ENCODE results near the gene TENM3.

TENM3 gene

GRCh38 chr4:182435401-182435800 lies 192.2 kb downstream of the TENM3 start:
- Histone ChIP-seq H3K27me3 (ENCODE audit: low read depth, low read length) (no peaks in the 10 kb centered on the region), H3K36me3 (ENCODE audit: control insufficient read depth in 1 of 2, insufficient read depth in 2 of 2, low read length in 2 of 2) (no peaks in the 10 kb centered on the region), H3K27ac (ENCODE audit: low read length) (no peak overlapping the region), H3K9me3 (ENCODE audit: control insufficient read depth in 1 of 2, low read length in 2 of 2) (no peaks in the 10 kb centered on the region), H3K4me1 (ENCODE audit: control insufficient read depth in 1 of 2, insufficient read depth in 2 of 2, low read length in 2 of 2) (no peaks in the 10 kb centered on the region), H3K4me3 (ENCODE audit: low read depth in 1 of 2, low read length in 2 of 2) (no peak overlapping the region)

- Histone ChIP-seq H3K4me1 (ENCODE audit: control insufficient read depth in 1 of 2, insufficient read depth in 2 of 2, low read length in 2 of 2) (no peaks in the 10 kb centered on the region), H3K27me3 (ENCODE audit: low read depth, low read length) (no peaks in the 10 kb centered on the region), H3K9me3 (ENCODE audit: control insufficient read depth in 1 of 2, low read length in 2 of 2) (no peaks in the 10 kb centered on the region), H3K27ac (ENCODE audit: low read length) (no peak overlapping the region), H3K4me3 (ENCODE audit: low read depth in 1 of 2, low read length in 2 of 2) (no peak overlapping the region), H3K36me3 (ENCODE audit: control insufficient read depth in 1 of 2, insufficient read depth in 2 of 2, low read length in 2 of 2) (no peaks in the 10 kb centered on the region)
Measured at GRCh38 chr4:182443070-182443469, 199.9 kb downstream of the TENM3 start.

- Histone ChIP-seq H3K27ac (ENCODE audit: low read length) (no peak overlapping the region), H3K27me3 (ENCODE audit: low read depth, low read length) (peaks cover 9% of the 10 kb centered on the region)
Measured at GRCh38 chr4:182447767-182448280, 204.6 kb downstream of the TENM3 start.

GRCh38 chr4:182448281-182449151 lies 205.3 kb downstream of the TENM3 start:
- no peaks in the 10 kb centered on the region for H3K36me3 ChIP-seq (ENCODE audit: control insufficient read depth in 1 of 2, insufficient read depth in 2 of 2, low read length in 2 of 2)
- H3K27ac ChIP-seq (ENCODE audit: low read length) = no peak overlapping the region
- no peaks in the 10 kb centered on the region for H3K9me3 ChIP-seq (ENCODE audit: control insufficient read depth in 1 of 2, low read length in 2 of 2)
- H3K27me3 ChIP-seq (ENCODE audit: low read depth, low read length) = peaks cover 9% of the 10 kb centered on the region
- H3K4me1 ChIP-seq (ENCODE audit: control insufficient read depth in 1 of 2, insufficient read depth in 2 of 2, low read length in 2 of 2) = peaks cover 0 to 10% of the 10 kb centered on the region in 2 donors
- H3K4me3 ChIP-seq (ENCODE audit: low read depth in 1 of 2, low read length in 2 of 2) = peak overlapping the region; percentile 47 to 79

More at GRCh38 chr4:182447767-182448280, 204.6 kb downstream of the TENM3 start:
- peaks cover 0 to 10% of the 10 kb centered on the region in 2 donors for H3K4me1 ChIP-seq (ENCODE audit: control insufficient read depth in 1 of 2, insufficient read depth in 2 of 2, low read length in 2 of 2)
- no peaks in the 10 kb centered on the region for H3K36me3 ChIP-seq (ENCODE audit: control insufficient read depth in 1 of 2, insufficient read depth in 2 of 2, low read length in 2 of 2)
- no peaks in the 10 kb centered on the region for H3K9me3 ChIP-seq (ENCODE audit: control insufficient read depth in 1 of 2, low read length in 2 of 2)
- H3K4me3 ChIP-seq (ENCODE audit: low read depth in 1 of 2, low read length in 2 of 2) = peak overlapping the region; percentile 47 to 79

GRCh38 chr4:182449186-182449929 lies 206.2 kb downstream of the TENM3 start:
- peaks cover 9% of the 10 kb centered on the region for H3K27me3 ChIP-seq (ENCODE audit: low read depth, low read length)
- no peaks in the 10 kb centered on the region for H3K9me3 ChIP-seq (ENCODE audit: control insufficient read depth in 1 of 2, low read length in 2 of 2)
- H3K27ac ChIP-seq (ENCODE audit: low read length) = no peak overlapping the region
- H3K4me1 ChIP-seq (ENCODE audit: control insufficient read depth in 1 of 2, insufficient read depth in 2 of 2, low read length in 2 of 2) = peaks cover 0 to 15% of the 10 kb centered on the region in 2 donors
- H3K4me3 ChIP-seq (ENCODE audit: low read depth in 1 of 2, low read length in 2 of 2) = peak overlapping the region; percentile 54 to 79
- H3K36me3 ChIP-seq (ENCODE audit: control insufficient read depth in 1 of 2, insufficient read depth in 2 of 2, low read length in 2 of 2) = no peaks in the 10 kb centered on the region

GRCh38 chr4:182449930-182450439 lies 206.8 kb downstream of the TENM3 start:
- peaks cover 9% of the 10 kb centered on the region for H3K27me3 ChIP-seq (ENCODE audit: low read depth, low read length)
- no peaks in the 10 kb centered on the region for H3K36me3 ChIP-seq (ENCODE audit: control insufficient read depth in 1 of 2, insufficient read depth in 2 of 2, low read length in 2 of 2)
- H3K4me3 ChIP-seq (ENCODE audit: low read depth in 1 of 2, low read length in 2 of 2) = peak overlapping the region; percentile 54 to 79
- H3K9me3 ChIP-seq (ENCODE audit: control insufficient read depth in 1 of 2, low read length in 2 of 2) = no peaks in the 10 kb centered on the region
- H3K27ac ChIP-seq (ENCODE audit: low read length) = no peak overlapping the region
- peaks cover 0 to 16% of the 10 kb centered on the region in 2 donors for H3K4me1 ChIP-seq (ENCODE audit: control insufficient read depth in 1 of 2, insufficient read depth in 2 of 2, low read length in 2 of 2)

- H3K4me3 ChIP-seq (ENCODE audit: low read depth in 1 of 2, low read length in 2 of 2) = no peak overlapping the region
- no peaks in the 10 kb centered on the region for H3K36me3 ChIP-seq (ENCODE audit: control insufficient read depth in 1 of 2, insufficient read depth in 2 of 2, low read length in 2 of 2)
- peaks cover 9% of the 10 kb centered on the region for H3K27me3 ChIP-seq (ENCODE audit: low read depth, low read length)
- peaks cover 0 to 16% of the 10 kb centered on the region in 2 donors for H3K4me1 ChIP-seq (ENCODE audit: control insufficient read depth in 1 of 2, insufficient read depth in 2 of 2, low read length in 2 of 2)
- no peaks in the 10 kb centered on the region for H3K9me3 ChIP-seq (ENCODE audit: control insufficient read depth in 1 of 2, low read length in 2 of 2)
- H3K27ac ChIP-seq (ENCODE audit: low read length) = no peak overlapping the region
Measured at GRCh38 chr4:182451441-182451840, 208.2 kb downstream of the TENM3 start.

- Histone ChIP-seq H3K27me3 (ENCODE audit: low read depth, low read length) (peaks cover 9% of the 10 kb centered on the region), H3K9me3 (ENCODE audit: control insufficient read depth in 1 of 2, low read length in 2 of 2) (no peaks in the 10 kb centered on the region)
Measured at GRCh38 chr4:182453830-182454229, 210.6 kb downstream of the TENM3 start.

GRCh38 chr4:182454440-182455013 lies 211.3 kb downstream of the TENM3 start:
- Histone ChIP-seq H3K9me3 (ENCODE audit: control insufficient read depth in 1 of 2, low read length in 2 of 2) (no peaks in the 10 kb centered on the region), H3K27ac (ENCODE audit: low read length) (no peak overlapping the region), H3K27me3 (ENCODE audit: low read depth, low read length) (peaks cover 9% of the 10 kb centered on the region)

More at GRCh38 chr4:182453830-182454229, 210.6 kb downstream of the TENM3 start:
- H3K4me1 ChIP-seq (ENCODE audit: control insufficient read depth in 1 of 2, insufficient read depth in 2 of 2, low read length in 2 of 2) = peaks cover 0 to 16% of the 10 kb centered on the region in 2 donors
- H3K27ac ChIP-seq (ENCODE audit: low read length) = no peak overlapping the region
- H3K36me3 ChIP-seq (ENCODE audit: control insufficient read depth in 1 of 2, insufficient read depth in 2 of 2, low read length in 2 of 2) = no peaks in the 10 kb centered on the region
- H3K4me3 ChIP-seq (ENCODE audit: low read depth in 1 of 2, low read length in 2 of 2) = no peak overlapping the region

GRCh38 chr4:182465114-182465513 lies 221.9 kb downstream of the TENM3 start:
- Histone ChIP-seq H3K9me3 (ENCODE audit: control insufficient read depth in 1 of 2, low read length in 2 of 2) (no peaks in the 10 kb centered on the region), H3K4me3 (ENCODE audit: low read depth in 1 of 2, low read length in 2 of 2) (no peak overlapping the region), H3K4me1 (ENCODE audit: control insufficient read depth in 1 of 2, insufficient read depth in 2 of 2, low read length in 2 of 2) (no peaks in the 10 kb centered on the region), H3K27me3 (ENCODE audit: low read depth, low read length) (no peaks in the 10 kb centered on the region), H3K36me3 (ENCODE audit: control insufficient read depth in 1 of 2, insufficient read depth in 2 of 2, low read length in 2 of 2) (no peaks in the 10 kb centered on the region), H3K27ac (ENCODE audit: low read length) (no peak overlapping the region)

More at GRCh38 chr4:182454440-182455013, 211.3 kb downstream of the TENM3 start:
- peaks cover 0 to 16% of the 10 kb centered on the region in 2 donors for H3K4me1 ChIP-seq (ENCODE audit: control insufficient read depth in 1 of 2, insufficient read depth in 2 of 2, low read length in 2 of 2)
- H3K36me3 ChIP-seq (ENCODE audit: control insufficient read depth in 1 of 2, insufficient read depth in 2 of 2, low read length in 2 of 2) = no peaks in the 10 kb centered on the region
- no peak overlapping the region for H3K4me3 ChIP-seq (ENCODE audit: low read depth in 1 of 2, low read length in 2 of 2)

GRCh38 chr4:182465979-182466378 lies 222.8 kb downstream of the TENM3 start:
- H3K4me1 ChIP-seq (ENCODE audit: control insufficient read depth in 1 of 2, insufficient read depth in 2 of 2, low read length in 2 of 2) = no peaks in the 10 kb centered on the region
- no peak overlapping the region for H3K27ac ChIP-seq (ENCODE audit: low read length)
- H3K4me3 ChIP-seq (ENCODE audit: low read depth in 1 of 2, low read length in 2 of 2) = no peak overlapping the region
- no peaks in the 10 kb centered on the region for H3K9me3 ChIP-seq (ENCODE audit: control insufficient read depth in 1 of 2, low read length in 2 of 2)
- no peaks in the 10 kb centered on the region for H3K27me3 ChIP-seq (ENCODE audit: low read depth, low read length)
- H3K36me3 ChIP-seq (ENCODE audit: control insufficient read depth in 1 of 2, insufficient read depth in 2 of 2, low read length in 2 of 2) = no peaks in the 10 kb centered on the region

All from muscle layer of duodenum (tissue), 2 donors.